Measurements from ENCODE around the gene HNRNPAB. TPM values are rescaled to one million over a fixed set of nuclear protein-coding genes. Genes with fewer than 3 reads are reported as not detected.

Gene HNRNPAB
- total and polyA plus RNA-seq, 2 donors (not counting 3 experiments of a cell fraction or from before 2014, with no cell fraction given): 207 to 309 TPM

GRCh38 chr5:178213003-178213461, 8.7 kb downstream of the HNRNPAB start:
- FAIRE-seq: no peak
- Histone ChIP-seq H3K9ac (replicated peaks; ENCODE audit: extremely low read depth, insufficient read depth, low read length) (no peak overlapping the region), H3K79me2 (ENCODE audit: control insufficient read depth, insufficient read depth, low read length) (peaks cover 16% of the 10 kb centered on the region), H3K27ac (ENCODE audit: insufficient read depth, low read depth, low read length) (no peak overlapping the region), H3K36me3 (ENCODE audit: control insufficient read depth in 2 of 2, extremely low read depth in 1 of 2, insufficient read depth in 2 of 2, low read length in 2 of 2) (peaks cover 31 to 64% of the 10 kb centered on the region in 2 experiments), H3K9me3 (replicated peaks; ENCODE audit: control insufficient read depth, insufficient read depth, low read length) (no peaks in the 10 kb centered on the region), H3K4me1 (ENCODE audit: control insufficient read depth, extremely low read depth, insufficient read depth, low read length) (no peaks in the 10 kb centered on the region), H4K20me1 (replicated peaks; ENCODE audit: control insufficient read depth, extremely low read depth, insufficient read depth, low read length) (peaks cover under 1% of the 10 kb centered on the region), H3K9me1 (replicated peaks; ENCODE audit: control insufficient read depth, extremely low read depth, insufficient read depth, low read length) (no peaks in the 10 kb centered on the region), H3K4me3 (replicated peaks in 1 of 3; ENCODE audit: insufficient read depth in 1 of 3, low read depth in 1 of 3, low read length in 3 of 3) (no peak overlapping the region), H3K27me3 (ENCODE audit: control insufficient read depth in 2 of 2, insufficient read depth in 2 of 2, low read length in 2 of 2) (no peaks in the 10 kb centered on the region), H3K4me2 (ENCODE audit: insufficient read depth, low read length) (no peak overlapping the region), H2AFZ (ENCODE audit: low read depth, low read length) (no peak overlapping the region)
- intact Hi-C loops (cut with micrococcal nuclease) (no loop called here), dilution Hi-C loops (cut with MboI; ENCODE audit: extremely low pct_ligation_motif_present, low sequenced_read_pairs) (no loop called here)
- no TSS peak for BruUV-seq (replicated peaks)
- ChIA-PET POLR2A (interaction anchor here (3.0 kb wide), 1 partner anchor 9 kb away, joined by 13 read pairs; the partner anchor contains the start of gene HNRNPAB), CTCF (interaction anchor here (0.8 to 2.1 kb wide), 2 partner anchors 16 to 22 kb away, joined by 3 to 4 read pairs; no protein-coding TSS in a partner anchor)
- TF ChIP-seq JUN (IDR thresholded peaks at IDR 0.05; ENCODE audit: borderline replicate concordance, insufficient read depth, insufficient read length, low read depth) (no peak), POLR2A (IDR thresholded peaks at IDR 0.05; ENCODE audit: low read depth, low read length) (peak; percentile 22)
- DNase-seq (ENCODE audit: low read depth, low spot score): no peak

GRCh38 chr5:178213748-178214151, 9.4 kb downstream of the HNRNPAB start:
- TF ChIP-seq POLR2A (IDR thresholded peaks at IDR 0.05; ENCODE audit: low read depth, low read length) (no peak), CTCF (IDR thresholded peaks at IDR 0.05; ENCODE audit: extremely low read depth in 1 of 2, insufficient read depth in 1 of 2, low read depth in 1 of 2, low read length in 2 of 2) (no peak), GATA2 (IDR thresholded peaks at IDR 0.05; ENCODE audit: insufficient read depth, insufficient read length, low read depth, low read length) (no peak), POLR2AphosphoS5 (IDR thresholded peaks at IDR 0.05; ENCODE audit: insufficient read depth, low read depth, low read length) (no peak), EZH2 (IDR thresholded peaks at IDR 0.05; ENCODE audit: borderline replicate concordance, low read depth, low read length, severe bottlenecking) (no peak), FOS (IDR thresholded peaks at IDR 0.05; ENCODE audit: borderline replicate concordance, insufficient read depth, low read length) (no peak)
- POLR2A ChIA-PET: interaction anchor here (3.0 kb wide), 1 partner anchor 9 kb away, joined by 13 read pairs; the partner anchor contains the start of gene HNRNPAB
- H3K27me3 ChIP-seq (ENCODE audit: control insufficient read depth in 2 of 2, insufficient read depth in 2 of 2, low read length in 2 of 2): no peaks in the 10 kb centered on the region
- no peak for DNase-seq (ENCODE audit: low read depth, low spot score)
- CTCF ChIA-PET: interaction anchor here (0.8 to 2.1 kb wide), 2 partner anchors 17 to 21 kb away, joined by 3 to 4 read pairs; no protein-coding TSS in a partner anchor
- peaks cover 9% of the 10 kb centered on the region for H3K79me2 ChIP-seq (ENCODE audit: control insufficient read depth, insufficient read depth, low read length)
- no peaks in the 10 kb centered on the region for H3K9me1 ChIP-seq (replicated peaks; ENCODE audit: control insufficient read depth, extremely low read depth, insufficient read depth, low read length)
- no TSS peak for BruUV-seq (replicated peaks)
- dilution Hi-C loops (cut with MboI; ENCODE audit: extremely low pct_ligation_motif_present, low sequenced_read_pairs) (no loop called here), intact Hi-C loops (cut with micrococcal nuclease) (no loop called here)
- no peak overlapping the region for H3K27ac ChIP-seq (ENCODE audit: insufficient read depth, low read depth, low read length)
- H3K4me1 ChIP-seq (ENCODE audit: control insufficient read depth, extremely low read depth, insufficient read depth, low read length): no peaks in the 10 kb centered on the region
- no peak overlapping the region for H3K9ac ChIP-seq (replicated peaks; ENCODE audit: extremely low read depth, insufficient read depth, low read length)
- no peaks in the 10 kb centered on the region for H3K9me3 ChIP-seq (replicated peaks; ENCODE audit: control insufficient read depth, insufficient read depth, low read length)
- H3K36me3 ChIP-seq (ENCODE audit: control insufficient read depth in 2 of 2, extremely low read depth in 1 of 2, insufficient read depth in 2 of 2, low read length in 2 of 2): peaks cover 30 to 63% of the 10 kb centered on the region in 2 experiments
- H4K20me1 ChIP-seq (replicated peaks; ENCODE audit: control insufficient read depth, extremely low read depth, insufficient read depth, low read length): no peaks in the 10 kb centered on the region
- no peak for FAIRE-seq
- no peak overlapping the region for H2AFZ ChIP-seq (ENCODE audit: low read depth, low read length)
- H3K4me3 ChIP-seq (replicated peaks in 1 of 3; ENCODE audit: insufficient read depth in 1 of 3, low read depth in 1 of 3, low read length in 3 of 3): no peak overlapping the region
- no peak overlapping the region for H3K4me2 ChIP-seq (ENCODE audit: insufficient read depth, low read length)
